HepG2 (cell line): ENCODE results near the gene KIRREL3.

Source experiments
- CHD2 ChIP-seq: IDR thresholded peaks from 2 replicates; pipeline ENCODE4 v1.6.1; 2011; ENCODE audit warnings: low read depth, low read length, improper control_type of control experiment
- ISL2 ChIP-seq: sonication (generic); formaldehyde crosslinking; IDR thresholded peaks from 2 replicates; pipeline ENCODE4 v1.5.0; 2020; ENCODE audit warnings: missing genetic modification reagents
- ZNF350 ChIP-seq: sonication (generic); formaldehyde crosslinking; IDR thresholded peaks from 2 replicates; pipeline ENCODE4 v1.4.0; 2020; ENCODE audit warnings: mild to moderate bottlenecking, low read depth, missing genetic modification reagents, borderline replicate concordance

DNA sequence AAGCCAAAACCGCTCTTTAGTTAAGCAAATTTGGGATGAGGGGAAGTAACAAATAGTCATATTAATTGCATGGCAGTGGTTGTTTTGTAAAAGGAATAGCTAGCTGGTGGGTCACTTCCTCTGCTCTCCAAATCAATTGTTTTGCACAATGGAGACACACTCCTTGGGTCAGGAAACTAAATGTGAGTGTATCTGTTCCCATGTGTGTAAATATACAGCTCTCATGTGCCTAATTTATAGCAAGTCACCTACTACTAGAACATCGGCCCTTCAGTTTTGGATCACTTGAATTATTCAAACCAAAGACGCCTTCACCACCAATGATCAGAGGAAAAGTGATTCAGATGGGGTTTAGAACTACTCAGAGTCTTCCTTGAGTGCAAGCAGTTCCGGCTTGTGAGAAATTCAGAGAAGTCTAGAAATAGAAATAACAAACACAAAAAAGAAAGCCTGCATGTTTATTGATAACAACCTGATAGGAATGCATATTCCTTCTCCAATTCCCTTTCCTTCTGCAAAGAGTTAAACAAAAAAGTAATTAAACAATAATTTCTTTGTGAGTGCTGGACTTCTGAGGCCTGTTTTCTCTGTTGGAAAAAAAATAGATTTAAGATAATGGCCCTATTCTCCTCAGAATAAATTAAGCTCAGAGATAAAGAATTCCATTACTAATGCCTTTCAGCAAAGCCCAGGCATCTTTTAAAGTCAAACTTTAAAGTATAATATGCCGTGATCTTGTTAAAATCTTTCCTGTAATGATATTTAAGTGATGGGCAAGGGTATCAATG lies 100.4 kb downstream of the KIRREL3 start:
- no peak for TF ChIP-seq ZNF350 (CRISPR knock-in tag)
- no peak for TF ChIP-seq ISL2 (CRISPR knock-in tag)
- TF ChIP-seq CHD2 = no peak
